ENCODE data around the gene TYMP. TPM values are rescaled to one million over a fixed set of nuclear protein-coding genes. Genes with fewer than 3 reads are reported as not detected.

TYMP gene
- total and polyA plus RNA-seq, 2 donors (not counting 1 experiment from before 2014, with no cell fraction given), result 43.6 to 45.1 TPM

- no peaks in the 10 kb centered on the region for H4K20me1 ChIP-seq (ENCODE audit: control insufficient read depth, insufficient read depth, low read length, poor library complexity, severe bottlenecking)
- peak overlapping the region; percentile 97 for H3K9ac ChIP-seq (ENCODE audit: low read length)
- peak overlapping the region; percentile 62 for H2AFZ ChIP-seq (ENCODE audit: insufficient read depth, low read depth, low read length, poor library complexity, severe bottlenecking)
- H3K27ac Mint-ChIP-seq, result peak overlapping the region; percentile 99
- H3K36me3 ChIP-seq (replicated peaks in 1 of 2; ENCODE audit: control extremely low read depth in 1 of 2, control insufficient read depth in 1 of 2, extremely low read depth in 1 of 2, insufficient read depth in 2 of 2, low read length in 1 of 2), result no peaks in the 10 kb centered on the region
- H3K27ac ChIP-seq (ENCODE audit: low read length in 2 of 2), result peak overlapping the region; percentile 99 to 100
- H3K9me3 ChIP-seq (ENCODE audit: control extremely low read depth in 1 of 3, control insufficient read depth in 2 of 3, insufficient read depth in 1 of 3, low read length in 2 of 3), result peaks cover 0 to 9% (median 0%) of the 10 kb centered on the region in 3 donors
- H3K27me3 ChIP-seq (replicated peaks in 1 of 4; ENCODE audit: control extremely low read depth in 1 of 4, control insufficient read depth in 3 of 4, insufficient read depth in 4 of 4, low read length in 3 of 4), result no peaks in the 10 kb centered on the region
- intact Hi-C loops (cut with micrococcal nuclease), result loop anchor here (1.0 kb wide), 3 partner anchors 7 to 89 kb away; partner anchors contain the start of gene SYCE3
- POLR2A ChIA-PET, result interaction anchor here (0.6 to 4.6 kb wide), 10 partner anchors 8 to 578 kb away, joined by 3 to 40 read pairs (median 6); partner anchors contain the start of genes LMF2, NCAPH2 and SYCE3
- H3K4me1 Mint-ChIP-seq, result peaks cover 51% of the 10 kb centered on the region
- H3K4me2 ChIP-seq (replicated peaks; ENCODE audit: low read depth, low read length, poor library complexity, severe bottlenecking), result peak overlapping the region; percentile 84
- ATAC-seq (ENCODE audit: low read depth) (no peak), DNase-seq (no peak)
- peaks cover 17% of the 10 kb centered on the region for H3K79me2 ChIP-seq (ENCODE audit: control insufficient read depth, insufficient read depth, low read length)
- H3K4me1 ChIP-seq (ENCODE audit: control insufficient read depth in 2 of 2, insufficient read depth in 2 of 2, low read length in 2 of 2), result peaks cover 18 to 65% of the 10 kb centered on the region in 2 donors
- CTCF ChIA-PET, result interaction anchor here (0.8 to 2.1 kb wide), 2 partner anchors 9 to 93 kb away, joined by 3 to 7 read pairs; no protein-coding TSS in a partner anchor
- H3K9me3 Mint-ChIP-seq (ENCODE audit: insufficient read depth), result no peaks in the 10 kb centered on the region
- TF ChIP-seq CTCF (IDR thresholded peaks at IDR 0.05) (no peak), EZH2 (IDR thresholded peaks at IDR 0.05; ENCODE audit: borderline replicate concordance, insufficient read depth, low read depth, low read length, poor library complexity, severe bottlenecking) (no peak)
- 2% methylated on average over 46 of the region's 56 CpGs for WGBS (ENCODE audit: insufficient coverage)
- peak overlapping the region in 4 of 5 experiments; percentile 87 to 95 (median 95) for H3K4me3 ChIP-seq (ENCODE audit: control extremely low read depth in 1 of 5, extremely low read depth in 1 of 5, insufficient read depth in 1 of 5, low read depth in 2 of 5, low read length in 4 of 5)
- H3K27me3 Mint-ChIP-seq, result no peaks in the 10 kb centered on the region
- peak overlapping the region; percentile 95 for H3K4me3 Mint-ChIP-seq
Measured at GRCh38 chr22:50531962-50532674, 2.3 kb upstream of the TYMP start.

All from B cell (primary cell).